Stimulated activated CD4-positive, alpha-beta T cell treated with anti-CD3 and anti-CD28 coated beads, Interleukin-4, amount 100 ng/mL, for 24 hours (primary cell): Measurements from ENCODE around the gene HIGD2A.

ENCODE experiments used
- DNase-seq: peaks from one replicate; pipeline ENCODE4 v3.0.0-alpha.2; 2020

HIGD2A gene

GRCh38 chr5:176369934-176370711 lies 18.4 kb upstream of the HIGD2A start:
- no peak for DNase-seq

- DNase-seq = no peak
Observed at GRCh38 chr5:176371621-176372539, 16.7 kb upstream of the HIGD2A start.

GRCh38 chr5:176373100-176373818 lies 15.3 kb upstream of the HIGD2A start:
- no peak for DNase-seq

- DNase-seq = no peak
Observed at GRCh38 chr5:176379881-176380280, 8.7 kb upstream of the HIGD2A start.

GRCh38 chr5:176381423-176381822 lies 7.1 kb upstream of the HIGD2A start:
- DNase-seq = no peak

- no peak for DNase-seq
Observed at GRCh38 chr5:176381979-176382378, 6.6 kb upstream of the HIGD2A start.

- DNase-seq = no peak
Observed at GRCh38 chr5:176382721-176383120, 5.8 kb upstream of the HIGD2A start.

GRCh38 chr5:176383248-176383905 lies 5.2 kb upstream of the HIGD2A start:
- no peak for DNase-seq

GRCh38 chr5:176383961-176384360 lies 4.6 kb upstream of the HIGD2A start:
- DNase-seq = no peak

- DNase-seq = no peak
Observed at GRCh38 chr5:176384366-176384930, 4.1 kb upstream of the HIGD2A start.

GRCh38 chr5:176384991-176385390 lies 3.6 kb upstream of the HIGD2A start:
- no peak for DNase-seq

GRCh38 chr5:176386491-176386890 lies 2.1 kb upstream of the HIGD2A start:
- no peak for DNase-seq

GRCh38 chr5:176387384-176387925 lies 1.1 kb upstream of the HIGD2A start:
- DNase-seq = no peak

- no peak for DNase-seq
Observed at GRCh38 chr5:176388003-176388443, 528 bp upstream of the HIGD2A start.

GRCh38 chr5:176389135-176390123 lies 878 bp downstream of the HIGD2A start:
- DNase-seq = no peak

GRCh38 chr5:176391479-176391878 lies 2.9 kb downstream of the HIGD2A start:
- DNase-seq = no peak

GRCh38 chr5:176391999-176392398 lies 3.4 kb downstream of the HIGD2A start:
- DNase-seq = no peak

GRCh38 chr5:176392526-176392925 lies 4.0 kb downstream of the HIGD2A start:
- no peak for DNase-seq

GRCh38 chr5:176394096-176394495 lies 5.5 kb downstream of the HIGD2A start:
- no peak for DNase-seq

GRCh38 chr5:176394881-176395675 lies 6.5 kb downstream of the HIGD2A start:
- DNase-seq = no peak
